GM21367 (cell line): ENCODE results near the gene CCDC24.

Experiments
- ATAC-seq: cut with Tn5 transposase; IDR thresholded peaks from one replicate; pipeline ENCODE4 v1.9.1; 2021; ENCODE audit not compliant: unreplicated experiment

The CCDC24 gene

GRCh38 chr1:43991476-43992231 lies at the start of gene CCDC24:
Gene CCDC24 (plus strand): TSS chr1:43991599. CDS start chr1:43991879, 280 bp downstream.
- peak; percentile 58 for ATAC-seq

GRCh38 chr1:43942411-43942810 lies 49.0 kb upstream of the CCDC24 start:
- no peak for ATAC-seq

GRCh38 chr1:43944860-43945259 lies 46.5 kb upstream of the CCDC24 start:
- ATAC-seq = no peak

- no peak for ATAC-seq
Measured at GRCh38 chr1:43945674-43946235, 45.6 kb upstream of the CCDC24 start.

- ATAC-seq = peak; percentile 83
Measured at GRCh38 chr1:43946236-43947060, 45.0 kb upstream of the CCDC24 start, which contains the start of gene IPO13. Gene IPO13 (plus strand): TSS chr1:43946950. CDS start chr1:43947601, 651 bp downstream.

- no peak for ATAC-seq
Measured at GRCh38 chr1:43947061-43947873, 44.1 kb upstream of the CCDC24 start.

GRCh38 chr1:43947874-43948437 lies 43.4 kb upstream of the CCDC24 start:
- ATAC-seq = no peak

GRCh38 chr1:43949678-43950077 lies 41.7 kb upstream of the CCDC24 start:
- ATAC-seq = no peak

- ATAC-seq = no peak
Measured at GRCh38 chr1:43951021-43951985, 40.1 kb upstream of the CCDC24 start.

GRCh38 chr1:43952731-43953346 lies 38.6 kb upstream of the CCDC24 start:
- no peak for ATAC-seq

- ATAC-seq = no peak
Measured at GRCh38 chr1:43953361-43953760, 38.0 kb upstream of the CCDC24 start.

GRCh38 chr1:43954036-43954435 lies 37.4 kb upstream of the CCDC24 start:
- no peak for ATAC-seq

GRCh38 chr1:43956234-43956633 lies 35.2 kb upstream of the CCDC24 start:
- no peak for ATAC-seq

GRCh38 chr1:43957407-43958040 lies 33.9 kb upstream of the CCDC24 start:
- ATAC-seq = no peak

- ATAC-seq = no peak
Measured at GRCh38 chr1:43958351-43959255, 32.8 kb upstream of the CCDC24 start.

GRCh38 chr1:43960798-43961197 lies 30.6 kb upstream of the CCDC24 start:
- ATAC-seq = no peak

- ATAC-seq = no peak
Measured at GRCh38 chr1:43961692-43962091, 29.7 kb upstream of the CCDC24 start.
